ENCODE data around the gene PAK6. TPM values are rescaled to one million over a fixed set of nuclear protein-coding genes. Genes with fewer than 3 reads are reported as not detected.
A peak's percentile ranks its signal among the peaks of the same experiment; 100 is the strongest.

Gene PAK6
- total and polyA plus RNA-seq, 2 experiments from 2014 or later = 2.4 to 20.0 TPM

GRCh38 chr15:40282147-40282868 is 43.4 kb downstream of the PAK6 start:
- H3K4me2 ChIP-seq = peak overlapping the region; percentile 86
- no peaks in the 10 kb centered on the region for H3K79me2 ChIP-seq (replicated peaks; ENCODE audit: insufficient read depth)
- Mint-ChIP-seq H3K4me1 (peaks cover 64% of the 10 kb centered on the region), H3K27ac (no peak overlapping the region), H3K36me3 (ENCODE audit: low read depth) (peaks cover 2% of the 10 kb centered on the region; the same call in 1 of the 3 replicates), H3K9me3 (no peaks in the 10 kb centered on the region), H3K27me3 (ENCODE audit: insufficient read depth, low read depth, poor library complexity) (peaks cover 72% of the 10 kb centered on the region), H3K4me3 (peak overlapping the region; percentile 49; the same call in 2 of the 3 replicates)
- peaks cover 87% of the 10 kb centered on the region for H3K27me3 ChIP-seq (ENCODE audit: insufficient read depth)
- TF ChIP-seq EZH2phosphoT487 (IDR thresholded peaks at IDR 0.05; ENCODE audit: unreplicated experiment) (peak; percentile 33), STAT1 (IDR thresholded peaks at IDR 0.05; ENCODE audit: unreplicated experiment) (no peak), ZNF331 (CRISPR knock-in tag; IDR thresholded peaks at IDR 0.05; ENCODE audit: low read depth) (no peak), EZH2 (IDR thresholded peaks at IDR 0.05; ENCODE audit: low read depth, unreplicated experiment) (peak; percentile 26), ZNF114 (CRISPR knock-in tag; IDR thresholded peaks at IDR 0.05) (no peak), NANOG (IDR thresholded peaks at IDR 0.05; ENCODE audit: borderline replicate concordance) (no peak), CREB1 (CRISPR knock-in tag; IDR thresholded peaks at IDR 0.05; ENCODE audit: low read depth) (no peak), JUNB (IDR thresholded peaks at IDR 0.05; ENCODE audit: unreplicated experiment) (no peak), CTCF (conservative IDR thresholded peaks at IDR 0.05; ENCODE audit: low read depth in 2 of 2) (peak; percentile 50 to 54)
- TF ChIP-seq, protein P1, sequence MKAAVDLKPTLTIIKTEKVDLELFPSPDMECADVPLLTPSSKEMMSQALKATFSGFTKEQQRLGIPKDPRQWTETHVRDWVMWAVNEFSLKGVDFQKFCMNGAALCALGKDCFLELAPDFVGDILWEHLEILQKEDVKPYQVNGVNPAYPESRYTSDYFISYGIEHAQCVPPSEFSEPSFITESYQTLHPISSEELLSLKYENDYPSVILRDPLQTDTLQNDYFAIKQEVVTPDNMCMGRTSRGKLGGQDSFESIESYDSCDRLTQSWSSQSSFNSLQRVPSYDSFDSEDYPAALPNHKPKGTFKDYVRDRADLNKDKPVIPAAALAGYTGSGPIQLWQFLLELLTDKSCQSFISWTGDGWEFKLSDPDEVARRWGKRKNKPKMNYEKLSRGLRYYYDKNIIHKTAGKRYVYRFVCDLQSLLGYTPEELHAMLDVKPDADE (IDR thresholded peaks at IDR 0.05) = no peak
- TF ChIP-seq, protein P2, sequence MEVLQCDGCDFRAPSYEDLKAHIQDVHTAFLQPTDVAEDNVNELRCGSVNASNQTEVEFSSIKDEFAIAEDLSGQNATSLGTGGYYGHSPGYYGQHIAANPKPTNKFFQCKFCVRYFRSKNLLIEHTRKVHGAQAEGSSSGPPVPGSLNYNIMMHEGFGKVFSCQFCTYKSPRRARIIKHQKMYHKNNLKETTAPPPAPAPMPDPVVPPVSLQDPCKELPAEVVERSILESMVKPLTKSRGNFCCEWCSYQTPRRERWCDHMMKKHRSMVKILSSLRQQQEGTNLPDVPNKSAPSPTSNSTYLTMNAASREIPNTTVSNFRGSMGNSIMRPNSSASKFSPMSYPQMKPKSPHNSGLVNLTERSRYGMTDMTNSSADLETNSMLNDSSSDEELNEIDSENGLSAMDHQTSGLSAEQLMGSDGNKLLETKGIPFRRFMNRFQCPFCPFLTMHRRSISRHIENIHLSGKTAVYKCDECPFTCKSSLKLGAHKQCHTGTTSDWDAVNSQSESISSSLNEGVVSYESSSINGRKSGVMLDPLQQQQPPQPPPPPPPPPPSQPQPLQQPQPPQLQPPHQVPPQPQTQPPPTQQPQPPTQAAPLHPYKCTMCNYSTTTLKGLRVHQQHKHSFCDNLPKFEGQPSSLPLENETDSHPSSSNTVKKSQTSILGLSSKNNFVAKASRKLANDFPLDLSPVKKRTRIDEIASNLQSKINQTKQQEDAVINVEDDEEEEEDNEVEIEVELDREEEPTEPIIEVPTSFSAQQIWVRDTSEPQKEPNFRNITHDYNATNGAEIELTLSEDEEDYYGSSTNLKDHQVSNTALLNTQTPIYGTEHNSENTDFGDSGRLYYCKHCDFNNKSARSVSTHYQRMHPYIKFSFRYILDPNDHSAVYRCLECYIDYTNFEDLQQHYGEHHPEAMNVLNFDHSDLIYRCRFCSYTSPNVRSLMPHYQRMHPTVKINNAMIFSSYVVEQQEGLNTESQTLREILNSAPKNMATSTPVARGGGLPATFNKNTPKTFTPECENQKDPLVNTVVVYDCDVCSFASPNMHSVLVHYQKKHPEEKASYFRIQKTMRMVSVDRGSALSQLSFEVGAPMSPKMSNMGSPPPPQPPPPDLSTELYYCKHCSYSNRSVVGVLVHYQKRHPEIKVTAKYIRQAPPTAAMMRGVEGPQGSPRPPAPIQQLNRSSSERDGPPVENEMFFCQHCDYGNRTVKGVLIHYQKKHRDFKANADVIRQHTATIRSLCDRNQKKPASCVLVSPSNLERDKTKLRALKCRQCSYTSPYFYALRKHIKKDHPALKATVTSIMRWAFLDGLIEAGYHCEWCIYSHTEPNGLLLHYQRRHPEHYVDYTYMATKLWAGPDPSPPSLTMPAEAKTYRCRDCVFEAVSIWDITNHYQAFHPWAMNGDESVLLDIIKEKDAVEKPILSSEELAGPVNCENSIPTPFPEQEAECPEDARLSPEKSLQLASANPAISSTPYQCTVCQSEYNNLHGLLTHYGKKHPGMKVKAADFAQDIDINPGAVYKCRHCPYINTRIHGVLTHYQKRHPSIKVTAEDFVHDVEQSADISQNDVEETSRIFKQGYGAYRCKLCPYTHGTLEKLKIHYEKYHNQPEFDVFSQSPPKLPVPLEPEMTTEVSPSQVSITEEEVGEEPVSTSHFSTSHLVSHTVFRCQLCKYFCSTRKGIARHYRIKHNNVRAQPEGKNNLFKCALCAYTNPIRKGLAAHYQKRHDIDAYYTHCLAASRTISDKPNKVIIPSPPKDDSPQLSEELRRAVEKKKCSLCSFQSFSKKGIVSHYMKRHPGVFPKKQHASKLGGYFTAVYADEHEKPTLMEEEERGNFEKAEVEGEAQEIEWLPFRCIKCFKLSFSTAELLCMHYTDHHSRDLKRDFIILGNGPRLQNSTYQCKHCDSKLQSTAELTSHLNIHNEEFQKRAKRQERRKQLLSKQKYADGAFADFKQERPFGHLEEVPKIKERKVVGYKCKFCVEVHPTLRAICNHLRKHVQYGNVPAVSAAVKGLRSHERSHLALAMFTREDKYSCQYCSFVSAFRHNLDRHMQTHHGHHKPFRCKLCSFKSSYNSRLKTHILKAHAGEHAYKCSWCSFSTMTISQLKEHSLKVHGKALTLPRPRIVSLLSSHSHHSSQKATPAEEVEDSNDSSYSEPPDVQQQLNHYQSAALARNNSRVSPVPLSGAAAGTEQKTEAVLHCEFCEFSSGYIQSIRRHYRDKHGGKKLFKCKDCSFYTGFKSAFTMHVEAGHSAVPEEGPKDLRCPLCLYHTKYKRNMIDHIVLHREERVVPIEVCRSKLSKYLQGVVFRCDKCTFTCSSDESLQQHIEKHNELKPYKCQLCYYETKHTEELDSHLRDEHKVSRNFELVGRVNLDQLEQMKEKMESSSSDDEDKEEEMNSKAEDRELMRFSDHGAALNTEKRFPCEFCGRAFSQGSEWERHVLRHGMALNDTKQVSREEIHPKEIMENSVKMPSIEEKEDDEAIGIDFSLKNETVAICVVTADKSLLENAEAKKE (CRISPR knock-in tag; IDR thresholded peaks at IDR 0.05) = no peak
- TF ChIP-seq, protein P3, sequence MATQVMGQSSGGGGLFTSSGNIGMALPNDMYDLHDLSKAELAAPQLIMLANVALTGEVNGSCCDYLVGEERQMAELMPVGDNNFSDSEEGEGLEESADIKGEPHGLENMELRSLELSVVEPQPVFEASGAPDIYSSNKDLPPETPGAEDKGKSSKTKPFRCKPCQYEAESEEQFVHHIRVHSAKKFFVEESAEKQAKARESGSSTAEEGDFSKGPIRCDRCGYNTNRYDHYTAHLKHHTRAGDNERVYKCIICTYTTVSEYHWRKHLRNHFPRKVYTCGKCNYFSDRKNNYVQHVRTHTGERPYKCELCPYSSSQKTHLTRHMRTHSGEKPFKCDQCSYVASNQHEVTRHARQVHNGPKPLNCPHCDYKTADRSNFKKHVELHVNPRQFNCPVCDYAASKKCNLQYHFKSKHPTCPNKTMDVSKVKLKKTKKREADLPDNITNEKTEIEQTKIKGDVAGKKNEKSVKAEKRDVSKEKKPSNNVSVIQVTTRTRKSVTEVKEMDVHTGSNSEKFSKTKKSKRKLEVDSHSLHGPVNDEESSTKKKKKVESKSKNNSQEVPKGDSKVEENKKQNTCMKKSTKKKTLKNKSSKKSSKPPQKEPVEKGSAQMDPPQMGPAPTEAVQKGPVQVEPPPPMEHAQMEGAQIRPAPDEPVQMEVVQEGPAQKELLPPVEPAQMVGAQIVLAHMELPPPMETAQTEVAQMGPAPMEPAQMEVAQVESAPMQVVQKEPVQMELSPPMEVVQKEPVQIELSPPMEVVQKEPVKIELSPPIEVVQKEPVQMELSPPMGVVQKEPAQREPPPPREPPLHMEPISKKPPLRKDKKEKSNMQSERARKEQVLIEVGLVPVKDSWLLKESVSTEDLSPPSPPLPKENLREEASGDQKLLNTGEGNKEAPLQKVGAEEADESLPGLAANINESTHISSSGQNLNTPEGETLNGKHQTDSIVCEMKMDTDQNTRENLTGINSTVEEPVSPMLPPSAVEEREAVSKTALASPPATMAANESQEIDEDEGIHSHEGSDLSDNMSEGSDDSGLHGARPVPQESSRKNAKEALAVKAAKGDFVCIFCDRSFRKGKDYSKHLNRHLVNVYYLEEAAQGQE (IDR thresholded peaks at IDR 0.05; ENCODE audit: unreplicated experiment) = no peak
- H3K4me3 ChIP-seq = peak overlapping the region; percentile 62
- H3K4me1 ChIP-seq (ENCODE audit: insufficient read depth) = peaks cover 43% of the 10 kb centered on the region
- no peaks in the 10 kb centered on the region for H3K36me3 ChIP-seq (ENCODE audit: insufficient read depth)
- no peak overlapping the region for H3K27ac ChIP-seq (ENCODE audit: low read depth)
- H4K20me1 ChIP-seq (replicated peaks; ENCODE audit: insufficient read depth) = no peaks in the 10 kb centered on the region
- peak overlapping the region; percentile 90 for H2AFZ ChIP-seq
- H3K9me2 ChIP-seq (ENCODE audit: insufficient read depth) = no peaks in the 10 kb centered on the region
- peak; percentile 17 for ATAC-seq
- peak; percentile 75 for DNase-seq (ENCODE audit: low spot score)
- H3F3A ChIP-seq (replicated peaks; ENCODE audit: low read depth) = peaks cover 28% of the 10 kb centered on the region

Data from GM23338 (cell line).